Duodenal mucosa (tissue), 2 donors: ENCODE data around the gene USP3.

Experiments used
- H3K27ac ChIP-seq: one replicate; pipeline ENCODE4 v1.7.0; 2013; ENCODE audit warnings: low read depth, low read length
- H3K27me3 ChIP-seq, 2 donors: one replicate each; pipeline ENCODE4 v1.7.0; 2013; ENCODE audit warnings: low read length in 2 of 2, control low read depth in 1 of 2; ENCODE audit not compliant: insufficient read depth in 2 of 2, control insufficient read depth in 1 of 2
- H3K36me3 ChIP-seq, 2 donors: one replicate each; pipeline ENCODE4 v1.7.0; 2013; ENCODE audit warnings: low read length in 2 of 2, control low read depth in 1 of 2; ENCODE audit not compliant: insufficient read depth in 2 of 2, control insufficient read depth in 1 of 2
- H3K4me1 ChIP-seq, 2 donors: one replicate each; pipeline ENCODE4 v1.7.0; 2013; ENCODE audit warnings: low read length in 2 of 2, control low read depth in 1 of 2; ENCODE audit not compliant: insufficient read depth in 2 of 2, control insufficient read depth in 1 of 2
- H3K4me3 ChIP-seq, 2 donors: one replicate each; pipeline ENCODE4 v1.7.0; 2013; ENCODE audit warnings: low read length in 2 of 2, low read depth in 1 of 2
- H3K9ac ChIP-seq, 2 donors: one replicate each; pipeline ENCODE4 v1.7.0; 2013; ENCODE audit warnings: low read length in 2 of 2, low read depth in 1 of 2
- H3K9me3 ChIP-seq, 2 donors: one replicate each; pipeline ENCODE4 v1.7.0; 2013; ENCODE audit warnings: low read length in 2 of 2, control low read depth in 1 of 2; ENCODE audit not compliant: control insufficient read depth in 1 of 2

The USP3 gene

GRCh38 chr15:63488398-63488960 lies 15.9 kb upstream of the USP3 start:
- H3K36me3 ChIP-seq, result no peaks in the 10 kb centered on the region
- H3K4me3 ChIP-seq, result no peak overlapping the region
- no peaks in the 10 kb centered on the region for H3K9me3 ChIP-seq
- H3K9ac ChIP-seq, result no peak overlapping the region
- H3K4me1 ChIP-seq, result peaks cover 5 to 18% of the 10 kb centered on the region in 2 donors
- H3K27ac ChIP-seq, result no peak overlapping the region
- no peaks in the 10 kb centered on the region for H3K27me3 ChIP-seq

GRCh38 chr15:63489352-63489751 lies 15.0 kb upstream of the USP3 start:
- H3K9ac ChIP-seq, result no peak overlapping the region
- H3K4me1 ChIP-seq, result peaks cover 5 to 11% of the 10 kb centered on the region in 2 donors
- H3K27ac ChIP-seq, result no peak overlapping the region
- H3K9me3 ChIP-seq, result no peaks in the 10 kb centered on the region
- H3K4me3 ChIP-seq, result no peak overlapping the region
- H3K27me3 ChIP-seq, result no peaks in the 10 kb centered on the region
- no peaks in the 10 kb centered on the region for H3K36me3 ChIP-seq

GRCh38 chr15:63490345-63491034 lies 13.9 kb upstream of the USP3 start:
- Histone ChIP-seq H3K27me3 (no peaks in the 10 kb centered on the region), H3K9me3 (no peaks in the 10 kb centered on the region), H3K9ac (no peak overlapping the region), H3K4me3 (no peak overlapping the region), H3K4me1 (peaks cover 5 to 11% of the 10 kb centered on the region in 2 donors), H3K36me3 (no peaks in the 10 kb centered on the region), H3K27ac (no peak overlapping the region)

GRCh38 chr15:63491116-63491827 lies 13.1 kb upstream of the USP3 start:
- Histone ChIP-seq H3K36me3 (no peaks in the 10 kb centered on the region), H3K4me1 (peaks cover 5 to 11% of the 10 kb centered on the region in 2 donors), H3K9ac (no peak overlapping the region), H3K27me3 (no peaks in the 10 kb centered on the region), H3K4me3 (no peak overlapping the region), H3K9me3 (no peaks in the 10 kb centered on the region), H3K27ac (no peak overlapping the region)

- Histone ChIP-seq H3K9me3 (no peaks in the 10 kb centered on the region), H3K4me3 (no peak overlapping the region), H3K27me3 (no peaks in the 10 kb centered on the region), H3K4me1 (peaks cover 5 to 17% of the 10 kb centered on the region in 2 donors), H3K27ac (no peak overlapping the region), H3K9ac (no peak overlapping the region), H3K36me3 (no peaks in the 10 kb centered on the region)
These were observed 12.4 kb upstream of the USP3 start for GRCh38 chr15:63491979-63492378.

GRCh38 chr15:63492541-63493077 lies 11.8 kb upstream of the USP3 start:
- Histone ChIP-seq H3K4me1 (peaks cover 8 to 21% of the 10 kb centered on the region in 2 donors), H3K27ac (no peak overlapping the region)

GRCh38 chr15:63493436-63493835 lies 11.0 kb upstream of the USP3 start:
- H3K36me3 ChIP-seq, result no peaks in the 10 kb centered on the region
- H3K9me3 ChIP-seq, result no peaks in the 10 kb centered on the region
- no peak overlapping the region for H3K27ac ChIP-seq
- no peak overlapping the region for H3K4me3 ChIP-seq
- no peaks in the 10 kb centered on the region for H3K27me3 ChIP-seq
- H3K9ac ChIP-seq, result no peak overlapping the region
- peaks cover 16 to 29% of the 10 kb centered on the region in 2 donors for H3K4me1 ChIP-seq

More at GRCh38 chr15:63492541-63493077, 11.8 kb upstream of the USP3 start:
- Histone ChIP-seq H3K4me3 (no peak overlapping the region), H3K36me3 (no peaks in the 10 kb centered on the region), H3K27me3 (no peaks in the 10 kb centered on the region), H3K9me3 (no peaks in the 10 kb centered on the region), H3K9ac (no peak overlapping the region)

- no peak overlapping the region for H3K27ac ChIP-seq
- no peaks in the 10 kb centered on the region for H3K9me3 ChIP-seq
These were observed 10.0 kb upstream of the USP3 start for GRCh38 chr15:63494408-63494807.

GRCh38 chr15:63495343-63495742 lies 9.1 kb upstream of the USP3 start:
- Histone ChIP-seq H3K4me3 (no peak overlapping the region), H3K36me3 (no peaks in the 10 kb centered on the region), H3K27ac (no peak overlapping the region), H3K9me3 (no peaks in the 10 kb centered on the region), H3K27me3 (no peaks in the 10 kb centered on the region), H3K9ac (no peak overlapping the region), H3K4me1 (peaks cover 22 to 43% of the 10 kb centered on the region in 2 donors)

More at GRCh38 chr15:63494408-63494807, 10.0 kb upstream of the USP3 start:
- Histone ChIP-seq H3K27me3 (no peaks in the 10 kb centered on the region), H3K9ac (no peak overlapping the region), H3K4me1 (peaks cover 20 to 33% of the 10 kb centered on the region in 2 donors), H3K36me3 (no peaks in the 10 kb centered on the region), H3K4me3 (no peak overlapping the region)
